HG03039 (cell line): Measurements from ENCODE around the gene VWA3A.

Experiments used
- ATAC-seq: cut with Tn5 transposase; IDR thresholded peaks from one replicate; pipeline ENCODE4 v1.9.1; 2021; ENCODE audit warnings: mild to moderate bottlenecking, moderate library complexity; ENCODE audit not compliant: unreplicated experiment

Gene VWA3A

GRCh38 chr16:22177968-22178930 lies 85.9 kb downstream of the VWA3A start:
- no peak for ATAC-seq

DNA sequence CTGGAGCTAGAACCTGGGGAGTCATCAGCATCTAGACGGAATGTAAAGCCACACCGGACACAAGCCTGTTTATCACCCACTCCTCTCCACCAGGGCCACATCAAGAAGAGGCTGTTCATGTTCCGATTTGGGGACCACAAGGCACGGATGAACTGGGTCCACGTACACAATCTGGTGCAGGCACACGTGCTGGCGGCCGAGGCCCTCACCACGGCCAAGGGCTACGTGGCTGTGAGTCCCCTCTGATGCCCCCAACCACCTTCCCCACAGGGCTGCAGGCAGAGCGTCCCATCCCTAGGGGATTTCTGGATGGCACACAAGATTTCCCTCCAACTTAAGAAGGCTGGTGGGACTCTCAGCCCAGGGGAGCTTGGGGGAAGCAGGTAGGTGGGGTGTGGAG lies 89.1 kb downstream of the VWA3A start:
- ATAC-seq, result no peak

GRCh38 chr16:22181843-22182242 lies 89.5 kb downstream of the VWA3A start:
- no peak for ATAC-seq

- no peak for ATAC-seq
These were observed 91.0 kb downstream of the VWA3A start for GRCh38 chr16:22183335-22183734.

DNA sequence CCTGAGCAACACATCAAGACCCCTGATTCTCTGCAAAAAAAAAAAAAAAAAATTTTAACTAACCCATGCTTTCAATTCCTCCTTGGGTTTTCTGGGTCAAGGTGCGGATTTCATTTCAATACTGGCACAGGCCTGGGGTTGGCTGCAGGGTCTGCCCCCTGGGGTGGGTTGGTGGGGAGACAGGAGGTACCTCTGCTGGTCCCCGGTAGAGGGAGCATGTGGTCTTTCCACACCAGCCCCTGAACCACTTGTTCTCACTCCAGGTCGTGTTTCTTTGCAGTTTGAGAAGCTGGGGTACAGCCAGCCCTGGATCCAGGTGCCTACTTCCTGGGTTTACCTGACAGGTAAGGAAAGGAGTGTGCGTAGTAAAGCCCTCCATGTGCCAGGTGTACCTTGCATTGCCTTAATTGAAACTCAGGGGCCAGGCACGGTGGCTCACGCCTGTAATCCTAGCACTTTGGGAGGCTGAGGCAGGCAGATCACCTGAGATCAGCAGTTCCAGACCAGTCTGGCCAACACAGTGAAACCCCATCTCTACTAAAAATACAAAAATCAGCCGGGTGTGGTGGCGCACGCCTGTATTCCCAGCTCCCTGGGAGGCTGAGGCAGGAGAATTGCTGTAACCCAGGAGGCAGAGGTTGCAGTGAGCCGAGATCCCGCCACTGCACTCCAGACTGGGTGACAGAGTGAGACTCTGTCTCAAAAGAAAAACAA lies 91.7 kb downstream of the VWA3A start:
- ATAC-seq, result no peak

GRCh38 chr16:22184615-22184968 lies 92.3 kb downstream of the VWA3A start:
- no peak for ATAC-seq

GRCh38 chr16:22186517-22186916 lies 94.2 kb downstream of the VWA3A start:
- no peak for ATAC-seq

GRCh38 chr16:22188267-22188594 lies 95.9 kb downstream of the VWA3A start:
- ATAC-seq, result no peak

DNA sequence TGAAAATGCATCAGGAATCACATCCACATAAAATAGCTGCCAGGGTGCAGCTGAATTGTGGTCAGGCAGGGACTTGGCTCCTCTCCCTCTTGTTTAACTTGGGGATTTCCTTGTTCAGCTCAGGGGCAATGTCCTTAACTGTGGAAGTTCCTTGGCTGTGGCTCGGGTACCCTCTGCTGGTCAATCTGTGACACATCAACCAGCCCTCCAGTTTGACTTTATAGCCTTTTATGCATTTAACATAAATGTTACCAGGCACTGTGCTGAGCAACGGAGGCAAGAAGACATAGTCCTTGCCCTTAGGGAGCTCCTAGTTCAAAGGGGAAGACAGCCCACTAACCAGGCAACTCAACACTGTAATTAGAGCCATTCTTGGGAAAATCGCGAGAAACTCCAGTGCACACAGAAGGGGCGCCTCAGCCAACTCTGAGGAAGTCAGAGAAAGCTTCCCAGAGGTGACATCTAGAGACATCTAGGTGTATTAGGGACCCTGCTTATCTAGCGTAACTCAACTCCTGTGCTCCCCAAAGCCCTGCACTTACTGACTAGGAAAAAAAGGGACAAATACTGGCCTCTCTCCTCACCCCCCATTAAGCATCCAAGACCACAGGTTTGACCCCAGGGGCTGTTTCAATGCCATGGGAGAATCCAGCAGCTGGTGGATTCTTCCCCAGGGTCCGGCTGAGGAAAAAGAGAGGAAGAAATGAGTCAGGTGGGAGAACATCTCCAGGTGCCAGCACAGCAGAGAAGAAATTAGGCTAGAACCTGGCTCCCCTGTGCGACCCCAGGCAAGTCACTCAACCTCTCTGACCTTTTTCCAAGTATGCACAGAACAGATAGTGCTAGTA lies 96.5 kb downstream of the VWA3A start:
- no peak for ATAC-seq

GRCh38 chr16:22189473-22190080 lies 97.2 kb downstream of the VWA3A start:
- no peak for ATAC-seq

DNA sequence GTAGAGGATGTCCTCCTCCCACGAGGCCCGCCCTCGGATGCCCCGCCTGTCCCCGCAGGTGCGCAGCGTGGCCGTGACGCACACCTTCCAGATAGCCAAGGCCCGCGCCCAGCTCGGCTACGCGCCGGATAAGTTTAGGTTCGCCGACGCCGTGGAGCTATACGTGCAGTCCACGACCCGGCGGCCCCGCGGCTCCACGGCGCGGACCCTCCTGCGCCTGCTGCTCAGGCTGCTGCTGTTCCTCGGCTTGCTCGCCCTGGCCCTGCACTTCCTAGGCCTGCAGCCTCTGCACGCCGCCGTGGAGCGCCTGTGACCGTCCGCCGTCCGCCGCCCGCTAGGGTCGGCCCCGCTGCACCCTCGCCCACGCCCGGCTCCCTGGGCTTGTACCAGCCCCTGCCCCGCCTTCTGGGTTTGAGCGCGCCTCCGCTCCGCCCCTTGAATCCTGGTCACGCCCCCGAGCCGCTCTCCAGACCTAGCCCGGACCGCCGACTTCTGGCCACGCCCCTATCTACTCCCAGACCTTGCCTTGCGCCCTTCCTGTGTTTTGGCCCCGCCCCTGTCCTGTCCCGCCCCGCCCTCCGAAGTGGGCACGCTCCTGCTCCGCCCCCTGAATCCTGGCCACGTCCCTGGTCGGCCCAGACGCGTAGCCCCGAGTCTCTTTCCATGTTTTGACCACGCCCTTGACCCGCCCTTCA lies 97.9 kb downstream of the VWA3A start:
- peak; percentile 56 for ATAC-seq

DNA sequence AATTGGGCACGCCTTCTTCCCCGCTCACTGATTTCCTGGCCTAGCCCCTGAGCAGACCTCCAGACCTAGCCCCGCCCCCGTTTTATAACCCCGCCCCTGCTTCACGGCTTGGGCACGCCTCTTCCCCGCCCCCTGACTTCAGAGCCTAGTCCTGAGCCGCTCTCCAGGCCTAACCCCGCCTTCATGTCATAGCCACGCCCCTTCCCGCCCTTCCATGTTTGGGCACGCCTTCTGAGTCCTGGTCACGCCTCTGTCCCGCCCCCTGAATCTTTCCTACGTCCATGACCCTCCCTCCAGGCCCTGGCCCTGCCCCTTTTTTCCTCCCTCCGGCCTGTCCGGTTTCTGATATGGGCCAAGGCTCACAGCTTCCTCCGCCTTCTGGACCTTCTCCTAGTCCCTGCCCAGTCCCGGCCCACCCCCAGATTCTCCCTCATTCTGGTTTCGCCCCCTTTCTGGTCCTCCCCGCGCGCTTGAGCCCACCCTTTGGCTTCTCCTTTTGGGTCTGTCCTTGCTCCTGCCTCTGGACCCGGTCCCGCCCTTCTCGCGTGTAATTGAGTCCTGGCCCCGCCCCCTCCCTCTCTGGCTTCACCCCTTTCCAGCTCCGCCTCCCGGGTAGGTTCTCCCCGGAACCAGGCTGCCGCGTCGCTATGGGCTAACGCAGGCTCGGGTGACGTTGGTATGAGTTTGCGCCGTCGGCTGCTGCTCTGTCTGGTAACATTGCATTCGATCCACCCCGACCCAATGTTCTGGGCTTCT lies 98.6 kb downstream of the VWA3A start:
- ATAC-seq, result peak; percentile 38

DNA sequence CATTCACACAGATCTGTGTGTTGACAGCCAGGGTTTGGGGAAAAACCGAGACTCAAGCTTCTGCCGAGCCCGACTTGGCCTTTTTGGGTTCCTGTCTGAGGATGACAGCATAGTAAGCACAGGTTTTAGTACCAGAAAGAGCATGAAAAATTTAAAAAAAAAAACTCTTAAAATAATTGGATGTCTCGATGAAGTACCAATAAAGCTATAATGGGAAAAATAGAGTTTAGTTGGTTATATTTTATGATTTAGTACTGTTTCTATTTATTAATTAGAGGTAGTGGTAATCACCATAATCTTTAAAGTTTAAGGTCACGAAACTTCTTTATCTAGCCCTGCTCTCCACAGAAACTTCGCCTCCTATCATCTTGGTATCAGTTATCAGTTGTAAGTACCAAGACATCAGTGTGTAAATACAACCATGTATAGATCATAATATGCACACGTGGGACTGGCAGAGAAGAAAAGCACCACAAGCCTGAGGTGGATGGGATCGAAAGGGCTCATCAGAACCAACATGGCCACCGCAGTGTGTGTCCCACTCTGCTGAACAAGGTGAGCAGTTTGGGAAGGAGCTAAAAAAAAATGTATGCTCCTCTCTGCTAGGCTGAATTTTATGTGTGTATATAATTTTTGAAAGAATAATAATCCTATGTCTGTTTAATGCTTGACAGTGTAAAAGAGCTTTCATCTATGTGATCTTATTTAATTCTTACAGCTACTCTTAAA lies 99.4 kb downstream of the VWA3A start:
- ATAC-seq, result no peak

GRCh38 chr16:22192261-22193062 lies 100.1 kb downstream of the VWA3A start:
- no peak for ATAC-seq

DNA sequence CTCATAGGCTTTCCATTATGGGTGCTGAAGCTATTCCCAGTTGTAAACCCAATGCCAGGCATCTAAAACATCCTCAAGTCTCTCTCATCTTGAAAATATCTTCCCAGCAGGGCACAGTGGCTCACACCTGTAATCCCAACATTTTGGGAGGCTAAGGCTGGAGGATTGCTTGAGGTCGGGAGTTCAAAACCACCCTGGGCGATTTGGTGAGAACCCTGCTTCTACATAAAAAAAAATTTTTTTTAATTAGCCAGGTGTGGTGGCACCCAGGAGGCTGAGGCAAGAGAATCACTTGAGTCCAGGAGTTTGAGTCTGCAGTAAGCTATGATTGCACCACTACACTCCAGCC lies 100.7 kb downstream of the VWA3A start:
- no peak for ATAC-seq

GRCh38 chr16:22194707-22195444 lies 102.5 kb downstream of the VWA3A start:
- no peak for ATAC-seq

DNA sequence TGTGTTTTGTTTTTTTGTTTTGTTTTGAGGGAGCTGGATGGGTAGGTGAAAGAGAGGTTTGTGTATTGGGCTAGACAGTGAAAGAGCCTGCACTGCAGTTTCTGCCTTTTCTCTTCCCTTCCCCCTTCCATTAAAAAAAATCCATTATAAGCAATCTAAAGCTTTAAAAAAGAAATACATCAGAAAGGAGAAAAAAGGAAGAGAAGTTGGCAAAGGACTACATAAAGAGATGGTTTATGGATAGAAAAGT lies 103.0 kb downstream of the VWA3A start:
- ATAC-seq, result no peak
